Heart left ventricle (tissue), 16 donors: ENCODE measurements around the gene MIPOL1. TPM values are rescaled to one million over a fixed set of nuclear protein-coding genes. Genes with fewer than 3 reads are reported as not detected.

Experiments
- ATAC-seq, 4 donors: fragments of 200-7000 bp; cut with Tn5 transposase; one replicate each; pipeline ENCODE4 v1.9.1; 2020 to 2022; ENCODE audit warnings: moderate library complexity in 4 of 4, mild to moderate bottlenecking in 3 of 4, moderate number of reproducible peaks in 1 of 4
- DNase-seq, 5 donors: peaks; one replicate each; pipeline ENCODE4 v3.0.0-alpha.2; 2020
- H3K27ac ChIP-seq, 12 donors: fragments of 200-600 bp; sonication (generic) in 4 of 12; one replicate each; pipeline versions ENCODE4 v1.5.0 to v1.8.0; 2016 to 2022; ENCODE audit warnings: mild to moderate bottlenecking in 2 of 12
- H3K27me3 ChIP-seq, 9 donors: fragments of 200-600 bp; sonication (generic) in 2 of 9; one replicate each; pipeline versions ENCODE4 v1.5.1 to v1.8.0; 2016 to 2022; ENCODE audit warnings: mild to moderate bottlenecking in 3 of 9
- H3K36me3 ChIP-seq, 9 donors: fragments of 200-600 bp; sonication (generic) in 2 of 9; one replicate each; pipeline versions ENCODE4 v1.5.0 to v1.8.0; 2018 to 2022; ENCODE audit warnings: mild to moderate bottlenecking in 2 of 9
- H3K4me1 ChIP-seq, 12 donors: fragments of 200-600 bp; sonication (generic) in 4 of 12; one replicate each; pipeline versions ENCODE4 v1.5.0 to v1.8.0; 2016 to 2022; ENCODE audit warnings: mild to moderate bottlenecking in 3 of 12
- H3K4me3 ChIP-seq, 12 donors: fragments of 200-600 bp; sonication (generic) in 4 of 12; one replicate each; pipeline versions ENCODE4 v1.5.0 to v1.8.0; 2017 to 2022; ENCODE audit warnings: mild to moderate bottlenecking in 9 of 12, moderate library complexity in 4 of 12
- H3K9me3 ChIP-seq, 12 donors: fragments of 200-600 bp; sonication (generic) in 4 of 12; one replicate each; pipeline versions ENCODE4 v1.5.0 to v1.8.0; 2016 to 2022; ENCODE audit warnings: mild to moderate bottlenecking in 1 of 12
- CTCF ChIP-seq, 12 donors: fragments of 200-600 bp; sonication (generic) in 4 of 12; IDR thresholded peaks; one replicate each; pipeline versions ENCODE4 v1.5.0 to v1.8.0; 2018 to 2022; ENCODE audit warnings: antibody characterized with exemption in 12 of 12, mild to moderate bottlenecking in 5 of 12
- POLR2A ChIP-seq, 2 donors: fragments of 450-650 bp; IDR thresholded peaks; one replicate each; pipeline ENCODE4 v1.6.1; 2017; ENCODE audit warnings: antibody characterized with exemption in 2 of 2, mild to moderate bottlenecking in 2 of 2, moderate library complexity in 2 of 2
- WGBS, 4 donors: extraction: QIAGEN DNeasy Blood & Tissue Kit in 2 of 4; methylation state at CpG; one replicate each; pipeline versions ENCODE4 v1.1.5 to v1.1.7; 2013 to 2018; 5-methylcytosine and 5-hydroxymethylcytosine counted together
- intact Hi-C, 10 donors: fragments of 100-400 bp; cut with DNase I; formaldehyde crosslinking; loops; one replicate each; pipeline versions ENCODE4 v1.11.1 to v1.14.2; 2022
- polyA plus RNA-seq, 2 donors: library from polyadenylated mRNA; stranded (reverse); fragments of 200-250 nt; gene quantifications; one replicate each; pipeline ENCODE4 v1.2.3, GENCODE V29; 2013
- total RNA-seq, 9 donors: library from RNA; depleted of rRNA in 2 of 9; stranded (reverse); fragments of >200 nt in 2 of 9; fragmentation: NEBNext Ultra II Directional in 3 of 9; extraction: Animal tissue kit (Norgen Biotek cat#: 25700) in 3 of 9; gene quantifications; one replicate each; pipeline versions ENCODE4 v1.1.0 to v1.2.4, GENCODE V29; 2016 to 2023
- donor health status: ischemic (EF 13 %, LVEDD 7.1; RV severe dilation, severe dysfunction).
- donor health status: healthy with polysubstance abuse.
- donor health status: DM: no; HTN: yes; CAD: no.
- donor health status: DM: no; HTN: no; CAD: no.
- donor health status: ischemic (EF 25% LVEDD 6.9; RV normal size, moderate dysfunction).
- donor health status: ischemic (EF 25% LVEDD 5.7; RV mildly dilated, moderate dysfunction).
- donor health status: healthy.
- donor health status: DM: yes; HTN: yes; CAD: no.
- donor health status: ischemic (EF 35%, LVEDD 5.7; RV mildly dilated, moderate dysfunction).
- donor health status: nonischemic (EF 11% LVEDD 7.7; RV severe dilation, severe dysfunction).
- donor health status: DM: yes; HTN: yes; CAD: no.
- donor health status: PGD.
- donor health status: ischemic (EF 29% LVEDD 5.4; RV normal size, mild dysfunction).
- donor health status: nonischemic (EF 23%, LVEDD 6.1; RV moderate dilation, normal function).

The MIPOL1 gene
- total and polyA plus RNA-seq, 11 donors = 0.99 to 7.3 (median 5.0) TPM

DNA sequence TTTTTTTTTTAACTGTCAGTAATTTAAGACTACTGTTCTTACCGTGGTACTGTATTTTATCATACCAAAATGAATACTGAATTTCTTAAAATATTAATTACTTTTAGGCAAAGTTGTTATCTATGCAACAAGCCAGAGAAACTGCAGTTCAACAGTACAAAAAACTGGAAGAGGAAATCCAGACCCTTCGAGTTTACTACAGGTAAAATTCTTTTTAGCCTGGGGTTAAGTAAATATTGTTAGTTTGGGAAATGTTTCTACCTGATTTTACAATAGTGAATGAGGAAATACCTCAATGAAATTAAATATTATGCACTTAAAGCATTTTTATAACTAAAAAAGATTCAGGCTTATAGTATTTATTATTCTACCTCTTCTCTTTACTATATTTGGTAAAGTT is 225.0 kb downstream of the MIPOL1 start:
- Histone ChIP-seq H3K9me3 (no peaks in the 10 kb centered on the region), H3K27ac (no peak overlapping the region), H3K4me1 (no peaks in the 10 kb centered on the region), H3K36me3 (no peaks in the 10 kb centered on the region), H3K27me3 (no peaks in the 10 kb centered on the region), H3K4me3 (no peak overlapping the region)
- no peak for ATAC-seq
- no peak for TF ChIP-seq POLR2A (IDR thresholded peaks at IDR 0.05)
- no peak for TF ChIP-seq CTCF (IDR thresholded peaks at IDR 0.05)
- intact Hi-C loops = no loop called here
- DNase-seq = no peak
- WGBS, 4 donors = 65 to 79% (median 71%) methylated on average over 2 of the region's 2 CpGs

DNA sequence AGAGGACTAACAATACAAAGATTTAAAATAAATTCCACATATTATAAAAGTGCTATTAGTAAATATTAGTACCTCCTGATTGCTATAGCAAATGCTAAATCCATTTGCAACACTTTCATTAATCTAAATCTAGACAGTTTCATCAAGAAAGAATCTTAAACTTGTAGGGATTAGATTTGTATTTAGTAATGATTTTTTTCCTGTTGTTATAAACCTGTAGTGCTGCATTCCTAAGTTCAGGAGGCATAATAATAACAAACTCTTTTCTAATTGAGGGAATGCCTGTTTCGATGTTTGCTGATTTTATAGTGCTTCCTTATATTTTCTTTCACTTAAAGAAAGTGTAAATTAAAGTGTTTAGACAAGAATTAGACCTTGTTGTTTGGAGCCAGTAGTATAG is 231.2 kb downstream of the MIPOL1 start:
- TF ChIP-seq CTCF (IDR thresholded peaks at IDR 0.05) (no peak), POLR2A (IDR thresholded peaks at IDR 0.05) (no peak)
- no peak overlapping the region for H3K27ac ChIP-seq
- 85 to 93% (median 89%) methylated on average over 1 of the region's 1 CpG for WGBS, 4 donors
- ATAC-seq = no peak
- no peaks in the 10 kb centered on the region for H3K4me1 ChIP-seq
- intact Hi-C loops = no loop called here
- H3K9me3 ChIP-seq = no peaks in the 10 kb centered on the region
- no peak overlapping the region for H3K4me3 ChIP-seq
- no peaks in the 10 kb centered on the region for H3K36me3 ChIP-seq
- H3K27me3 ChIP-seq = no peaks in the 10 kb centered on the region
- no peak for DNase-seq

DNA sequence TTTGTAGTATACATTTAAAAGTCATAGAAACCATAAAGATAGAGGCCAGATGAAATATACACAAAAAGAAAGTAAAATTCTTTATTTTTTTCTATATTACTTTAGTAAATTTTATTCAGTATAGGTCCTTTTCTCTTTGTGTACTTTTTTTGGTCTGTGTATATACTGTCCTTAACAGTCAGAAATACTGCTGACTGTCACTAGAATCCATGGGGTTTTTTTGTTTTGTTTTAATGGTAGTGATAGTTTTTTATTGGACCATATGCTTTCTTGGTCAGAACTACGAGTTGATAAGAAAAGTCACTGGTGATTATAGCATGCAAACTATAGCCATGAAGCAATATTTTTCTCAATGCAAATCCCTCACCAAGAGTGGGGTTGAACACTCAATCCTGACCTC is 231.9 kb downstream of the MIPOL1 start:
- no peaks in the 10 kb centered on the region for H3K36me3 ChIP-seq
- no peak overlapping the region for H3K27ac ChIP-seq
- no peaks in the 10 kb centered on the region for H3K9me3 ChIP-seq
- WGBS, 4 donors = 68 to 88% (median 77%) methylated on average over 1 of the region's 1 CpG
- no peaks in the 10 kb centered on the region for H3K4me1 ChIP-seq
- TF ChIP-seq CTCF (IDR thresholded peaks at IDR 0.05) (no peak), POLR2A (IDR thresholded peaks at IDR 0.05) (no peak)
- H3K27me3 ChIP-seq = no peaks in the 10 kb centered on the region
- DNase-seq = no peak
- no peak overlapping the region for H3K4me3 ChIP-seq
- intact Hi-C loops = no loop called here
- no peak for ATAC-seq

DNA sequence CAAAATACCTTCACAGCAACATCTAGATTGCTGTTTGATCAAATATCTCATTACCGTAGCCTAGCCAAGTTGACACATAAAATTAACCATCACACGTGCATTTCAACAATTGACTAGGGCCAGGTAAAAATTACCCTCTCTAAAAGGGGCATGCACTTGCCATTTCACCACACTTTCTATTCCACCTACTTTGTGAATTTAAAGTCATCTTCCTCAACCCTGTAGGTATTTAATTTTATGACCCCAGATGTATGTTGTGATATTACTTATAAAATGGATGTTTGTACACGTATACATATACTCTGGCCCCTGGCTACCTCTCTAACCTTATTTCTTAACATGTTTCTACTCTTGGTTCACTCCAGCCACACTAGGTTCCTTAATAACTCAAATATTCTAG is 237.1 kb downstream of the MIPOL1 start:
- 88 to 94% (median 93%) methylated on average over 3 of the region's 3 CpGs for WGBS, 4 donors
- Histone ChIP-seq H3K9me3 (no peaks in the 10 kb centered on the region), H3K4me3 (no peak overlapping the region), H3K36me3 (no peaks in the 10 kb centered on the region), H3K27me3 (no peaks in the 10 kb centered on the region), H3K27ac (no peak overlapping the region), H3K4me1 (no peaks in the 10 kb centered on the region)
- no peak for TF ChIP-seq CTCF (IDR thresholded peaks at IDR 0.05)
- TF ChIP-seq POLR2A (IDR thresholded peaks at IDR 0.05) = no peak
- no peak for DNase-seq
- intact Hi-C loops = no loop called here
- no peak for ATAC-seq
